ENCODE data around the gene FBXO31. TPM values are rescaled to one million over a fixed set of nuclear protein-coding genes. Genes with fewer than 3 reads are reported as not detected.

The FBXO31 gene
- total RNA-seq, 1 experiment from 2014 or later, result 12.5 TPM

DNA sequence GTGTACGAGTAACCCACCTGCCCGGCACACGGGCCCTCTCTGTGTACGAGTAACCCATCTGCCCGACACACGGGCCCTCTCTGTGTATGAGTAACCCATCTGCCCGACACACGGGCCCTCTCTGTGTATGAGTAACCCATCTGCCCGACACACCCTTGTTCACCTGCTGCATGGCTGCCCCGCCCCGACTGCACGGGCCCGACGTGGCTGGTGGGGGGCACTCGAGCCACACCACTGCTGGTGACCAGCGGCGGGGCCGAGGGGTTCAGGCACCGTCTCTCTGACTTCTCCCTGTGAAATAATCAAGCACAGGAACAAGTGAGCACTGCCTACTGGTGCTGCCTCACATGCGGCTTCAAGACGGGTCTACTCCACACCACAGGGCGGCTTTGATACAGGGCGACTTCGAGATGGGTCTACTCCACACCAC lies 30.7 kb upstream of the FBXO31 start:
- in situ Hi-C loops (cut with HindIII; ENCODE audit: low pct_unique_long_range_greater_than_20kb, low sequenced_read_pairs), result no loop called here
- no peak for DNase-seq (ENCODE audit: low read depth, low spot score)

DNA sequence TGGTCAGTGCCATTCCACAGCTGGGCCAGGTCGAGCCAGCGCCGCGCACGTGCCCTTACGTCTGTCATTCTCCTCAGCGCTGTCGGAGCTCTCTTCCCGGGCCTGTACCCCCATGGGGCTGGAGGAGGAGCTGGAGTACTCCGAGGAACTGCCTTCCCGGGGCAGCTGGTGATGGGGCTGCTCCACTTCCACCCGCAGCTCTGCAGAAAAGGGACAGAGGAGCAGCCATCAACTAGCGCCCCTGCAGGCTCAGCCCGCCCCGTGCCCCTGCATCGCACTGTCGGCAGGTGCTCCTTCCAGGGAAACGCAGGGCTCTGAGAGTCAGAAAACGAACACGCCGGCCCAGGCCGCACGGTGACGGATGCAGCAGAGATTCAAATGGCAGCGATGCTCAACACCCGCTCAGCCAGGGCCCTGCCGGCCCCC lies 29.4 kb upstream of the FBXO31 start:
- in situ Hi-C loops (cut with HindIII; ENCODE audit: low pct_unique_long_range_greater_than_20kb, low sequenced_read_pairs), result no loop called here
- no peak for DNase-seq (ENCODE audit: low read depth, low spot score)

DNA sequence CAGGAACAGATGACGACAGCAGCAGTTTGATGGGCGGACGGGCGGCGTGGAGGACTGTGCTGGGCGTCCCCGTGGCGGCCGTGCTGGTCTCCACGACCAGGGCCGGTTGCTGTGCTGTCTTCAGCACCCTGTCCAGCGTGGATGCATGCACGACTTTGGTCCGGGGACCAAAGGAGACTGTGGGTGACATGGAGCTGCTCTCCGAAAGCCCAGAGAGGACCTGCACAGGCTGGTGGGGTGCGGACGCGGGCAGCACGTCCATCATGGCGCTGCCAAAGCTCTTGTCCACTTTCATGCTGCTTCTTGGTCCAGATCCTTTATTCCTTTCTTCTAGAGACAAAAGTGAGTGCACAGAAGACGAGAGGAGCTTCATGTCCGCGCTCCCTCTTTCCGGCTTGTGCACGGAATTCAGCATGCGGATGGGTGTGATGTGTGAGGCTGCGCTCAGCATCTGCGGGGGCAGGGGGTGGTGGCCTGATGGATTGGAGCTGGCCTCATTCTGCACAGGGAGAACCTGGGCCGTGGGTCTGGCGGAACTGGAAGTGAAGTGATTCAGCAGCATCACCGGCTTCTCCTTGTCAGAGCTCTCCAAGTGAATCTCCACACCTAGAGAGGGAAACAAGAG lies 28.9 kb upstream of the FBXO31 start:
- in situ Hi-C loops (cut with HindIII; ENCODE audit: low pct_unique_long_range_greater_than_20kb, low sequenced_read_pairs), result no loop called here
- no peak for DNase-seq (ENCODE audit: low read depth, low spot score)

GRCh38 chr16:87411375-87412271 lies 28.0 kb upstream of the FBXO31 start:
- no peak for DNase-seq (ENCODE audit: low read depth, low spot score)
- in situ Hi-C loops (cut with HindIII; ENCODE audit: low pct_unique_long_range_greater_than_20kb, low sequenced_read_pairs), result no loop called here

DNA sequence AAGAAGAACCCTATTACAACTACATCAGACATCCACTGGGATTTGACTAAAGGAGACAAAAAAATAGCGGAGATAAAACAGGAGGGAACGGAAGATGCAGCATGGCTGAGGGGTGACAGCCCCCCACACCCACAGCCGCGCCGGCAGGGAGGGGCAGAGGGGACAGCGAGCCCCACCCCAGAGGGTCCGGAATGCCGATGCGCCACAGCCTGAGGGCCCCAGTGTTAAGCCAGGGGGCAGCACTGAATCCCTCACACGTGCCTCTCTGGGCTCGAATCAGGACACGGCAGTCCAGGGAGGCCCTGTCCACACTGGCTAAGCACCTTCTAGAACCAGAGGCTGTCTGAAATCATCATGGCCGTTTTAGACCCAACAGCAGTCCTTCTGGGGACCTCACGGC lies 27.4 kb upstream of the FBXO31 start:
- in situ Hi-C loops (cut with HindIII; ENCODE audit: low pct_unique_long_range_greater_than_20kb, low sequenced_read_pairs), result no loop called here
- DNase-seq (ENCODE audit: low read depth, low spot score), result no peak

DNA sequence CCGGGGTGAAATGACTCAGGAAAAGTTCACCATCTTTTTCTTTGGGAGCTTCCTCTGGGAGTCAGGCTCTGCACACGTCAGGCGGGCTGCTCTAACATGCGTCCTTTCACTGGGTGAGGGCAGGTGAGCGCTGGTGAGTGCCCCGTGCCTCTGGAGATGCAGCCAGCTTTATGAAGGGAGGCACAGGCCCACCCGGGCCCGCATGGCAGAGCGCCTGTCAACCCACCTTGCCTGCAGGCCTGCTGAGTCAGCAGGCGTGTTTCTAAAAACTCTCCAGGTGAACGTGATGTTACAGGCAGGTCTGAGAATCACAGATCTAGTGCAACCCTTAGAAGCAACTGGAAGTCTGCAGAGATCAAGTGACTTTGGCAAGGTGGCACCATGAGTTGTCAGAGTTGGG lies 27.0 kb upstream of the FBXO31 start:
- in situ Hi-C loops (cut with HindIII; ENCODE audit: low pct_unique_long_range_greater_than_20kb, low sequenced_read_pairs), result no loop called here
- no peak for DNase-seq (ENCODE audit: low read depth, low spot score)

GRCh38 chr16:87409781-87410180 lies 26.2 kb upstream of the FBXO31 start:
- DNase-seq (ENCODE audit: low read depth, low spot score), result no peak
- in situ Hi-C loops (cut with HindIII; ENCODE audit: low pct_unique_long_range_greater_than_20kb, low sequenced_read_pairs), result no loop called here

DNA sequence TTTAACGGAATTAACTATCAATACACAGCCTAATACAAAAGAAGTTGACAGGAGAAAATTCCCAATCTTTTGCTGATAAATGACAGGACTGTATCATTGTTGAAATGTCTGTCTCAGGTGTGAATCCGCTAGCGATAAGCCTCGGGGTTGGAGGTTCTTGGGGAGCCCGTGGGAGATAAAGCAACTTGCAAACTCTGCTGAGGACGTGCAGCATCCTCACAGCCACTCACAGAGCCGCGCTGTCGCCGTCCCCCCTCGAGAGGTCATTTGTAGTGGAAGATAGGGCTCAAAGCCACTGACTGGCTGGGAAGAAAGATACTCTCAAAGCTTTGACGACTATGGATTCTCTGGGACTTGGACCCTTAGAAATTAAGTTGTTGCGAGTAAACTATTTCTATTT lies 25.6 kb upstream of the FBXO31 start:
- in situ Hi-C loops (cut with HindIII; ENCODE audit: low pct_unique_long_range_greater_than_20kb, low sequenced_read_pairs), result no loop called here
- no peak for DNase-seq (ENCODE audit: low read depth, low spot score)

- DNase-seq (ENCODE audit: low read depth, low spot score), result peak; percentile 49
- in situ Hi-C loops (cut with HindIII; ENCODE audit: low pct_unique_long_range_greater_than_20kb, low sequenced_read_pairs), result no loop called here
These were observed 24.0 kb upstream of the FBXO31 start for GRCh38 chr16:87407511-87408112.

GRCh38 chr16:87406495-87407088 lies 23.0 kb upstream of the FBXO31 start:
- DNase-seq (ENCODE audit: low read depth, low spot score), result no peak
- in situ Hi-C loops (cut with HindIII; ENCODE audit: low pct_unique_long_range_greater_than_20kb, low sequenced_read_pairs), result no loop called here

DNA sequence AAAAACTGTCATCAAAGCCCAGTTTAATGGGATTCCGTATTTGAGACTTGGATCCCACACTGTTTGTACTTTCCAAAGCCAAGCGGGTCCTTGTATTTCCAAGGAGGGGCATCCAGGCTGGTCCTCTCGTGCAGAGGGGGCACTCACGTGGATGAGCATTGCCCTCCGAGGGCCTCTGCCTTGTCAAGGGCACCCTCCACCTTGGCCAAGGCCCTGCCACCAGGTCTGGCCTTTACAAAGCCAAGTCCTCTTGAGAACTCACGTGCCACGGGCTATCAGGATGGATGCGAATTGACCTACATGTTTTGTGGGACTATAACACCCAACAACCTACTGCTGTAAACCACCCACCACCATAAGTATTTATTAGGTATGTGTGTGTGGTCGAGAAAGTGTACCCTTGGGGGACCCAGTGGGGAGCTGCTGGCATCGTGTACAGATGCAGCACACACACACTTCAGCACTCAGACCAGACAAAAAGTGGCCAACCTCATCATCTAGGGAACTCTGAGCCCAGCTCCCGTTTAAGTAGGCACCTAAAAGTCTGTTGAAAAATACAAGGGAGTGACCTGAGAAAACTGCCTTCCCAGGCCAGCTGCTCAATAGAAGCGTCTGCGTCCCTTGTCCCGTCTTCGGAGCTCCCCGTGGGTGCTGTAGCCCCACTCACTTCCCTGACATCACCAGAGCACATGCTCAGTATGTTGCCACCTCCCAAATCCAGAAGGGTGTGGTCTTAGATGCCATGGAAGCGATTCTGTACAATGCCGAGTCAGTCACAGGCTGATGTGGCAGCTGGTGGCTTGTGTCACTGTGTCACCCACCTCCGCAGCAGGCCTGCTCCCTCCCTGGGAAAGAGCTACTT lies 21.4 kb upstream of the FBXO31 start:
- DNase-seq (ENCODE audit: low read depth, low spot score), result no peak
- in situ Hi-C loops (cut with HindIII; ENCODE audit: low pct_unique_long_range_greater_than_20kb, low sequenced_read_pairs), result no loop called here

- DNase-seq (ENCODE audit: low read depth, low spot score), result no peak
- in situ Hi-C loops (cut with HindIII; ENCODE audit: low pct_unique_long_range_greater_than_20kb, low sequenced_read_pairs), result no loop called here
These were observed 11.7 kb upstream of the FBXO31 start for GRCh38 chr16:87395181-87395842.

GRCh38 chr16:87393680-87394055 lies 10.1 kb upstream of the FBXO31 start:
- in situ Hi-C loops (cut with HindIII; ENCODE audit: low pct_unique_long_range_greater_than_20kb, low sequenced_read_pairs), result no loop called here

GRCh38 chr16:87392821-87393679 lies 9.5 kb upstream of the FBXO31 start:
- in situ Hi-C loops (cut with HindIII; ENCODE audit: low pct_unique_long_range_greater_than_20kb, low sequenced_read_pairs), result no loop called here
- DNase-seq (ENCODE audit: low read depth, low spot score), result peak; percentile 28

More at GRCh38 chr16:87393680-87394055, 10.1 kb upstream of the FBXO31 start:
- DNase-seq (ENCODE audit: low read depth, low spot score), result no peak

DNA sequence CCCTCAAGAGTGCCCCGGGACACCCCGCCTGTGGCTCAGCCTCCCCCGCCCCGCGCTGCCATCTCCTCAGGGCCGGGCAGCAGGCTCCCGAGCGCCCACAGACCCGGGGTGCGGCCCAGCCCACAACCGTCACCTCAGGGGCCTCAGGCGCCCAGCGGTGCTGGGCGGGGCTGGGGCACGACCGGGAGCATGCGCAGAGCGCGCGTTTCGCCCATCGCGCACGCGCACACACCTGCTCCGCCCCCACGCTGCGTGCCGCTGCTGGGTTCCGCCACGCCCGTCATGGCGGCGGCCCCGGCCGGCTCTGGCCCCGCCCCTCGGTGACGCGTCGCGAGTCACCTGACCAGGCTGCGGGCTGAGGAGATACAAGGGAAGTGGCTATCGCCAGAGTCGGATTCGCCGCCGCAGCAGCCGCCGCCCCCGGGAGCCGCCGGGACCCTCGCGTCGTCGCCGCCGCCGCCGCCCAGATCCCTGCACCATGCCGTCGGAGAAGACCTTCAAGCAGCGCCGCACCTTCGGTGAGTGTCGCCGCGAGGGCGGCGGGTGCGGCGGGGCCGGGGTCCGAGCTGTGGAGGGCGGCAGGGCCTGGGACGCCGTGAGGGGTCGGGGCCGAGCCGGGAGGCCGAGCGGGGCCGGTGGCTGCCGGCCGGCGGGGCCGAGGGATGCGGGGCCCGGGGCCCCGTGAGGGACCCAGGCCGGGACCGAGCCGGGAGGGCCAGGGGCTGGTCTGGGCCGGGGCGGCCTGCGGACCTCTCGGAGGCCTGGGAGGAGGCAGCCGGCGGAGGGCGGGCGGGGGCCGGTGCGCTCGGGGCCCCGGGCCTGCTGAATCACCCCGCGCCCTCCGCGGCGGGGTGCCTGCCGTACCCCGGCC lies 8.6 kb upstream of the FBXO31 start, which contains the start of gene MAP1LC3B:
TSS of gene MAP1LC3B (plus strand) at position 387 of the 871 bp plus-strand sequence. CDS start at position 479, 92 bp downstream.
- peak; percentile 93 for DNase-seq (ENCODE audit: low read depth, low spot score)
- in situ Hi-C loops (cut with HindIII; ENCODE audit: low pct_unique_long_range_greater_than_20kb, low sequenced_read_pairs), result no loop called here
